ENCODE measurements around the gene HSPBP1. TPM values are rescaled to one million over a fixed set of nuclear protein-coding genes. Genes with fewer than 3 reads are reported as not detected.

Gene HSPBP1
- total RNA-seq, 5 donors from 2014 or later (not counting 1 experiment from before 2014, with no cell fraction given), result 16.8 to 27.6 (median 24.7) TPM

DNA sequence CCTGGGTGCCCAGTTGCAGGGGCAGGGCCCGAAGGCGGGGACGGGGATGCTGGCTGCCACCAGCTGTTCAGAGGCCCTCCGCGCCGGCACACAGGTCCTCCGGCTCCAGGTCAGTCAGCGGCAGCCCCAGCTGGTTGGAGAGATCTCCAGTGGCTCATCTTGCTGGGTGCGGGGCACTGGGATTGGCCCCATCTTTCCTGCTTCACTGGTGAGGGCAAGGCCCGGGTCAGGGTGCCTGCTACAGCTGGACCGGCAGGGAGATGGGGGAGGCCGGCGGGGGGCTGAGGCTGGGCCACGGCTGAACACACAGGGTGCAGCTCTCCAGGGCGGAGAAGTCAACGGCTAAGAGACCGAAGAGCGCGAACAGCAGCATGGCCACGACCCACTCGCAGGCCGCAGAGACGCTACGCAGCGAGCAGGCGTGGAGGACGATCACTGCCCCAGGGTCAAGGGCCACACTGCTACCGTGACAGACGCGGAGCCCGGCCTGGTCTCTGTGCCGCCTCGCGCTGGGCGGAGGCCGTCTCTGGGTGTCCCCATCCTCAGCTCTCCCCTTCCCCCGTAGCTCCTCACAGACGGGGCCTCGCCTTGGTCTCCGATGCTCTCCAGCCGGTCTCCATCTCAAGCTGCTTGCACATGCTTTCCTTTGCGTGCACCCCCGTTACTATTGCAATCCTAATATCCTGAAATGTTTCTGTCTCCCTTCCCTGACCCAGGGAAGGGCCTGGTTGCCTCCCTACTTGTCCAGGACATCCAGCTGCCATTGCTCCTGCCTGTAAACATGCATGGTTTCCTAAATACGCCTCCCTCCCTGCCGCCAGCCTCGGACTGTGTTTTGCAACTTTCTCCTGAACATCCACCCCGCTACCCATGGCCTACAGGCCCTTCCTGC lies 33.0 kb upstream of the HSPBP1 start:
- Histone ChIP-seq H3K27me3 (replicated peaks in 1 of 2; ENCODE audit: control insufficient read depth in 2 of 2, extremely low read depth in 1 of 2, insufficient read depth in 2 of 2, low read length in 1 of 2) (no peaks in the 10 kb centered on the region), H3K4me3 (ENCODE audit: control insufficient read depth in 1 of 2, extremely low read depth in 1 of 2, low read length in 1 of 2) (no peak overlapping the region), H3K4me1 (ENCODE audit: control insufficient read depth in 1 of 2, extremely low read depth in 1 of 2, insufficient read depth in 2 of 2, low read length in 2 of 2) (no peaks in the 10 kb centered on the region), H3K36me3 (ENCODE audit: control insufficient read depth in 2 of 2, extremely low read depth in 1 of 2, insufficient read depth in 1 of 2, low read length in 1 of 2) (no peaks in the 10 kb centered on the region), H3K27ac (ENCODE audit: low read length) (no peak overlapping the region), H3K9me3 (no peaks in the 10 kb centered on the region)
- H3K4me1 Mint-ChIP-seq, result peaks cover 0 to 6% (median 0%) of the 10 kb centered on the region in 3 donors
- ChIA-PET POLR2A (interaction anchor here in 1 of 2 donors (0.5 kb wide), 1 partner anchor 58 kb away, joined by 3 read pairs; no protein-coding TSS in a partner anchor), CTCF (interaction anchor here in 1 of 2 donors (0.6 kb wide), 1 partner anchor 32 kb away, joined by 6 read pairs; no protein-coding TSS in a partner anchor)
- no peak overlapping the region for H3K27ac Mint-ChIP-seq
- DNase-seq (no peak), ATAC-seq (replicated peaks in 1 of 4) (no peak)
- H3K4me3 Mint-ChIP-seq, result no peak overlapping the region
- no peaks in the 10 kb centered on the region for H3K9me3 Mint-ChIP-seq
- 93% methylated on average over 38 of the region's 47 CpGs for WGBS (ENCODE audit: insufficient coverage)
- no peaks in the 10 kb centered on the region for H3K27me3 Mint-ChIP-seq
- no peaks in the 10 kb centered on the region for H3K36me3 Mint-ChIP-seq

DNA sequence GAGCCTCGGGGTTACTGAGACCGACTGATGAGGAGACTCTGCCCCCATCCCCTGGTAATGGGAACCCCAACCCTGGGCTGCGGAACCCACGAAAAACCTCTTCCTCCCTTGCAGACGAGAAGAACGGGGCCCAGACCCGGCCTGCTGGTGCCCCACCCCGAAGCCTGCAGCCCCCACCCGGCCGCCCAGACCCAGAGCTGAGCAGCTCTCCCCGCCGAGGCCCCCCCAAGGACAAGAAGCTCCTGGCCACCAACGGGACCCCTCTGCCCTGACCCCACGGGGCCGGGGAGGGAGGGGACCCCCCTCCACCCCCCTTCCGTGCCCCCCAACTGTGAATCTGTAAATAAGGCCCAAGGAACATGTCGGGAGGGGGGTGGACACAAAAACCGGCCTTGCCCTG lies 31.9 kb upstream of the HSPBP1 start:
- DNase-seq, result no peak
- no peaks in the 10 kb centered on the region for H3K27me3 ChIP-seq (replicated peaks in 1 of 2; ENCODE audit: control insufficient read depth in 2 of 2, extremely low read depth in 1 of 2, insufficient read depth in 2 of 2, low read length in 1 of 2)
- no peak overlapping the region for H3K27ac ChIP-seq (ENCODE audit: low read length)
- no peak overlapping the region for H3K4me3 ChIP-seq (ENCODE audit: control insufficient read depth in 1 of 2, extremely low read depth in 1 of 2, low read length in 1 of 2)
- H3K4me1 Mint-ChIP-seq, result peaks cover 0 to 6% (median 0%) of the 10 kb centered on the region in 3 donors
- ChIA-PET POLR2A (no interaction called here), CTCF (interaction anchor here in 1 of 2 donors (0.6 kb wide), 1 partner anchor 33 kb away, joined by 6 read pairs; no protein-coding TSS in a partner anchor)
- H3K9me3 Mint-ChIP-seq, result no peaks in the 10 kb centered on the region
- no peaks in the 10 kb centered on the region for H3K9me3 ChIP-seq
- ATAC-seq (replicated peaks in 1 of 4), result no peak
- no peak overlapping the region for H3K27ac Mint-ChIP-seq
- H3K4me3 Mint-ChIP-seq, result no peak overlapping the region
- H3K36me3 ChIP-seq (ENCODE audit: control insufficient read depth in 2 of 2, extremely low read depth in 1 of 2, insufficient read depth in 1 of 2, low read length in 1 of 2), result no peaks in the 10 kb centered on the region
- WGBS (ENCODE audit: insufficient coverage), result 88% methylated on average over 6 of the region's 18 CpGs
- no peaks in the 10 kb centered on the region for H3K27me3 Mint-ChIP-seq
- no peaks in the 10 kb centered on the region for H3K4me1 ChIP-seq (ENCODE audit: control insufficient read depth in 1 of 2, extremely low read depth in 1 of 2, insufficient read depth in 2 of 2, low read length in 2 of 2)
- H3K36me3 Mint-ChIP-seq, result no peaks in the 10 kb centered on the region

GRCh38 chr19:55311397-55311796 lies 31.5 kb upstream of the HSPBP1 start:
- POLR2A ChIA-PET, result no interaction called here
- H3K9me3 Mint-ChIP-seq, result no peaks in the 10 kb centered on the region
- CTCF ChIA-PET, result no interaction called here
- Histone ChIP-seq H3K36me3 (ENCODE audit: control insufficient read depth in 2 of 2, extremely low read depth in 1 of 2, insufficient read depth in 1 of 2, low read length in 1 of 2) (no peaks in the 10 kb centered on the region), H3K4me1 (ENCODE audit: control insufficient read depth in 1 of 2, extremely low read depth in 1 of 2, insufficient read depth in 2 of 2, low read length in 2 of 2) (no peaks in the 10 kb centered on the region), H3K27me3 (replicated peaks in 1 of 2; ENCODE audit: control insufficient read depth in 2 of 2, extremely low read depth in 1 of 2, insufficient read depth in 2 of 2, low read length in 1 of 2) (no peaks in the 10 kb centered on the region), H3K9me3 (no peaks in the 10 kb centered on the region), H3K27ac (ENCODE audit: low read length) (no peak overlapping the region), H3K4me3 (ENCODE audit: control insufficient read depth in 1 of 2, extremely low read depth in 1 of 2, low read length in 1 of 2) (no peak overlapping the region)
- H3K27ac Mint-ChIP-seq, result no peak overlapping the region
- no peaks in the 10 kb centered on the region for H3K36me3 Mint-ChIP-seq
- DNase-seq, result no peak
- WGBS (ENCODE audit: insufficient coverage), result 85% methylated on average over 8 of the region's 9 CpGs
- H3K4me3 Mint-ChIP-seq, result no peak overlapping the region
- H3K27me3 Mint-ChIP-seq, result no peaks in the 10 kb centered on the region
- peaks cover 0 to 6% (median 0%) of the 10 kb centered on the region in 3 donors for H3K4me1 Mint-ChIP-seq
- ATAC-seq (replicated peaks in 1 of 4), result no peak

- CTCF ChIA-PET, result no interaction called here
These were observed 30.6 kb upstream of the HSPBP1 start for GRCh38 chr19:55310498-55310897.

DNA sequence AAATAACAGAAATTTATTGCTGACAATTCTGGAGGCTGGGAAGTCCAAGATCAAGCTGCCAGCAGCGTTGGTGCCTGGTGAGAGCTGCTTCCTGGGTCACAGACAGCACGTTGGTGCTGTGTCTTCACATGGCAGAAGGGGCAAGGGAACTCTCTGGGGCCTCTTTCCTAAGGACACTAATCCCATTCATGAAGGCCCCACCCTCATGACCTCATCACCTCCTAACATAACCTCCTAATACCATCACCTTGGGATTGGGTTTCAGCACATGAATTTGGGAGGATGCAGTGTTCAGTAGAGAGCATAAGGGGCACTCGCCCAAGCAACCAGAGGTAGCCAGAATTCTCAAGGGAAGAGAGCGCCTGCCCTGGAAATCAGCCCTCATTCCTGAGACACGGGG lies 29.5 kb upstream of the HSPBP1 start:
- no peak overlapping the region for H3K27ac ChIP-seq (ENCODE audit: low read length)
- no peaks in the 10 kb centered on the region for H3K36me3 ChIP-seq (ENCODE audit: control insufficient read depth in 2 of 2, extremely low read depth in 1 of 2, insufficient read depth in 1 of 2, low read length in 1 of 2)
- no peaks in the 10 kb centered on the region for H3K9me3 ChIP-seq
- H3K4me1 Mint-ChIP-seq, result peaks cover 2 to 6% (median 5%) of the 10 kb centered on the region in 3 donors
- no peaks in the 10 kb centered on the region for H3K27me3 ChIP-seq (replicated peaks in 1 of 2; ENCODE audit: control insufficient read depth in 2 of 2, extremely low read depth in 1 of 2, insufficient read depth in 2 of 2, low read length in 1 of 2)
- 75% methylated on average over 5 of the region's 5 CpGs for WGBS (ENCODE audit: insufficient coverage)
- no peaks in the 10 kb centered on the region for H3K27me3 Mint-ChIP-seq
- CTCF ChIA-PET, result no interaction called here
- H3K27ac Mint-ChIP-seq, result no peak overlapping the region
- H3K4me3 ChIP-seq (ENCODE audit: control insufficient read depth in 1 of 2, extremely low read depth in 1 of 2, low read length in 1 of 2), result no peak overlapping the region
- no peaks in the 10 kb centered on the region for H3K36me3 Mint-ChIP-seq
- POLR2A ChIA-PET, result interaction anchor here in 1 of 2 donors (0.6 kb wide), 1 partner anchor 17 kb away, joined by 3 read pairs; no protein-coding TSS in a partner anchor
- DNase-seq, result no peak
- ATAC-seq (replicated peaks in 1 of 4), result no peak
- H3K9me3 Mint-ChIP-seq, result no peaks in the 10 kb centered on the region
- H3K4me1 ChIP-seq (ENCODE audit: control insufficient read depth in 1 of 2, extremely low read depth in 1 of 2, insufficient read depth in 2 of 2, low read length in 2 of 2), result no peaks in the 10 kb centered on the region
- H3K4me3 Mint-ChIP-seq, result no peak overlapping the region

More at GRCh38 chr19:55310498-55310897, 30.6 kb upstream of the HSPBP1 start:
- Mint-ChIP-seq H3K9me3 (no peaks in the 10 kb centered on the region), H3K27ac (no peak overlapping the region), H3K4me1 (peaks cover 0 to 6% (median 3%) of the 10 kb centered on the region in 3 donors), H3K4me3 (no peak overlapping the region), H3K27me3 (no peaks in the 10 kb centered on the region), H3K36me3 (no peaks in the 10 kb centered on the region)
- 88% methylated on average over 2 of the region's 7 CpGs for WGBS (ENCODE audit: insufficient coverage)
- ATAC-seq (replicated peaks in 1 of 4), result no peak
- Histone ChIP-seq H3K27me3 (replicated peaks in 1 of 2; ENCODE audit: control insufficient read depth in 2 of 2, extremely low read depth in 1 of 2, insufficient read depth in 2 of 2, low read length in 1 of 2) (no peaks in the 10 kb centered on the region), H3K9me3 (no peaks in the 10 kb centered on the region), H3K4me3 (ENCODE audit: control insufficient read depth in 1 of 2, extremely low read depth in 1 of 2, low read length in 1 of 2) (no peak overlapping the region), H3K36me3 (ENCODE audit: control insufficient read depth in 2 of 2, extremely low read depth in 1 of 2, insufficient read depth in 1 of 2, low read length in 1 of 2) (no peaks in the 10 kb centered on the region), H3K4me1 (ENCODE audit: control insufficient read depth in 1 of 2, extremely low read depth in 1 of 2, insufficient read depth in 2 of 2, low read length in 2 of 2) (no peaks in the 10 kb centered on the region), H3K27ac (ENCODE audit: low read length) (no peak overlapping the region)
- no peak for DNase-seq
- POLR2A ChIA-PET, result no interaction called here

DNA sequence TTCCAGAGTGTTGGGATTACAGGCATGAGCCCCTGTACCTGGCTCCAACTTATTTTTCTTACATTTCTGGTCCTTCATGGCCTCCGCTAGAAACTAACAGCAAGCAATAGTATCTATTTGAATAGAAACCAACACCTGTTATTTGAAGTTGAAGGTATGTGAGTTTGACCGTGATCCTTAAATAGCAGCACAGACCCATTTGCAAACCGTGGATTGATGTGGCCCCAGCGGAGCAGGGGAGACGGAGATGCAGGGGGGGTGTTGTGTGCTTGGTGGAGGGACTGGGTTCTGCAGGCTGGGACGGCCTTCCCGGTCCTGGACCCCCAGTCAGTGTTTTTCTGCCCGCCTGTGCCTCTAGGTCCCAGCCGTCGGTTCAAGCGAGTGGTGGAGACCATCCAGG lies 28.4 kb upstream of the HSPBP1 start:
- Mint-ChIP-seq H3K27ac (no peak overlapping the region), H3K4me1 (peaks cover 2 to 5% (median 2%) of the 10 kb centered on the region in 3 donors), H3K36me3 (no peaks in the 10 kb centered on the region), H3K27me3 (no peaks in the 10 kb centered on the region), H3K9me3 (no peaks in the 10 kb centered on the region), H3K4me3 (no peak overlapping the region)
- DNase-seq, result no peak
- Histone ChIP-seq H3K27me3 (replicated peaks in 1 of 2; ENCODE audit: control insufficient read depth in 2 of 2, extremely low read depth in 1 of 2, insufficient read depth in 2 of 2, low read length in 1 of 2) (no peaks in the 10 kb centered on the region), H3K4me1 (ENCODE audit: control insufficient read depth in 1 of 2, extremely low read depth in 1 of 2, insufficient read depth in 2 of 2, low read length in 2 of 2) (no peaks in the 10 kb centered on the region), H3K27ac (ENCODE audit: low read length) (no peak overlapping the region), H3K36me3 (ENCODE audit: control insufficient read depth in 2 of 2, extremely low read depth in 1 of 2, insufficient read depth in 1 of 2, low read length in 1 of 2) (no peaks in the 10 kb centered on the region), H3K4me3 (ENCODE audit: control insufficient read depth in 1 of 2, extremely low read depth in 1 of 2, low read length in 1 of 2) (no peak overlapping the region), H3K9me3 (no peaks in the 10 kb centered on the region)
- POLR2A ChIA-PET, result no interaction called here
- WGBS (ENCODE audit: insufficient coverage), result 91% methylated on average over 4 of the region's 11 CpGs
- ATAC-seq (replicated peaks in 1 of 4), result no peak
- CTCF ChIA-PET, result no interaction called here
